HepG2 (cell line): ENCODE results near the gene LATS1. TPM values are rescaled to one million over a fixed set of nuclear protein-coding genes. Genes with fewer than 3 reads are reported as not detected.

ENCODE experiments used
- CEBPB ChIP-seq: IDR thresholded peaks from 2 replicates; pipeline ENCODE4 v1.6.1; 2011; ENCODE audit warnings: low read depth, low read length, improper control_type of control experiment, borderline replicate concordance
- CREB1 ChIP-seq, 2 experiments: fragments of 450-650 bp in 1 of 2; IDR thresholded peaks; 2 replicates each; pipeline ENCODE4 v1.6.1; 2016 to 2017; ENCODE audit warnings: control low read depth in 1 of 2, mild to moderate bottlenecking in 1 of 2, missing compliant biosample characterization in 1 of 2, missing genetic modification characterization in 1 of 2
- DR1 ChIP-seq: sonication (generic); formaldehyde crosslinking; IDR thresholded peaks from 2 replicates; pipeline ENCODE4 v1.8.0; 2021; ENCODE audit warnings: mild to moderate bottlenecking, missing genetic modification reagents, inconsistent platforms
- GFI1 ChIP-seq: sonication (generic); formaldehyde crosslinking; IDR thresholded peaks from 2 replicates; pipeline ENCODE4 v1.5.0; 2020; ENCODE audit warnings: missing genetic modification reagents, mild to moderate bottlenecking, borderline replicate concordance
- HNRNPLL ChIP-seq: fragments of 200-400 bp; formaldehyde crosslinking; IDR thresholded peaks from 2 replicates; pipeline ENCODE4 v1.6.1; 2017; ENCODE audit warnings: mild to moderate bottlenecking, low read depth, low read length; ENCODE audit not compliant: poor library complexity, severe bottlenecking
- KDM1A ChIP-seq: IDR thresholded peaks from 2 replicates; pipeline ENCODE4 v1.6.1; 2016; ENCODE audit warnings: missing compliant biosample characterization
- PCBP2 ChIP-seq: fragments of 200-400 bp; formaldehyde crosslinking; optimal IDR thresholded peaks from 2 replicates; pipeline ENCODE3; 2018; ENCODE audit warnings: low read length, low read depth; ENCODE audit not compliant: poor library complexity, severe bottlenecking
- RERE ChIP-seq: IDR thresholded peaks from 2 replicates; pipeline ENCODE4 v1.6.1; 2016; ENCODE audit warnings: low read depth, missing genetic modification reagents, missing compliant biosample characterization
- SALL1 ChIP-seq: sonication (generic); formaldehyde crosslinking; IDR thresholded peaks from 2 replicates; pipeline ENCODE4 v1.8.0; 2022; ENCODE audit warnings: mild to moderate bottlenecking, missing genetic modification reagents
- SUZ12 ChIP-seq: fragments of 150-350 bp; IDR thresholded peaks from 2 replicates; pipeline ENCODE4 v1.6.1; 2014; ENCODE audit warnings: low read depth, low read length
- ZNF124 ChIP-seq: sonication (generic); formaldehyde crosslinking; IDR thresholded peaks from 2 replicates; pipeline ENCODE4 v1.4.0; 2020; ENCODE audit warnings: missing genetic modification reagents
- ZNF501 ChIP-seq: sonication (generic); formaldehyde crosslinking; IDR thresholded peaks from 2 replicates; pipeline ENCODE4 v1.5.1; 2020; ENCODE audit warnings: mild to moderate bottlenecking, moderate library complexity, missing genetic modification reagents
- ZNF605 ChIP-seq: sonication (generic); formaldehyde crosslinking; IDR thresholded peaks from 2 replicates; pipeline ENCODE4 v1.8.0; 2022; ENCODE audit warnings: mild to moderate bottlenecking, missing genetic modification reagents
- ZXDC ChIP-seq: sonication (generic); formaldehyde crosslinking; IDR thresholded peaks from 2 replicates; pipeline ENCODE4 v1.5.0; 2020; ENCODE audit warnings: mild to moderate bottlenecking, missing genetic modification reagents
- polyA plus RNA-seq, 8 experiments: library from polyadenylated mRNA; depleted of rRNA in 3 of 8; stranded (reverse) in 7 of 8; unstranded in 1 of 8; fragments of >200 nt; fragmentation: Illumina TruSeq in 4 of 8; extraction: Trizol in 4 of 8; gene quantifications; 2 replicates each; pipeline versions ENCODE4 v1.2.1 to v1.2.3, GENCODE V29; 2011 to 2016; ENCODE audit warnings: low read depth in 4 of 8, missing spikeins in 1 of 8, mixed read lengths in 1 of 8; ENCODE audit not compliant: insufficient read depth in 1 of 8
- total RNA-seq, 5 experiments: library from RNA; depleted of rRNA; stranded (reverse); fragments of >200 nt; fragmentation: Illumina TruSeq; extraction: Trizol; gene quantifications; 2 replicates each; pipeline ENCODE4 v1.2.3, GENCODE V29; 2016; ENCODE audit warnings: low read depth in 1 of 5
- TF ChIP-seq, protein P1 (sequence below): sonication (generic); formaldehyde crosslinking; IDR thresholded peaks from 2 replicates; pipeline ENCODE4 v1.5.1; 2020; ENCODE audit warnings: missing genetic modification reagents, mild to moderate bottlenecking, borderline replicate concordance
- TF ChIP-seq, protein P2 (sequence below): IDR thresholded peaks from 2 replicates; pipeline ENCODE4 v1.6.1; 2016

The LATS1 gene
- total and polyA plus RNA-seq, 2 of the 13 experiments (the other 11 are each of a cell fraction or from before 2014, with no cell fraction given), result 9.9 to 12.6 TPM

GRCh38 chr6:149648148-149649145 is 69.5 kb downstream of the LATS1 start, which contains the start of gene KATNA1 (continued):
- TF ChIP-seq RERE, result peak; percentile 59; the same call in 1 of the 2 replicates
- TF ChIP-seq, protein P1, sequence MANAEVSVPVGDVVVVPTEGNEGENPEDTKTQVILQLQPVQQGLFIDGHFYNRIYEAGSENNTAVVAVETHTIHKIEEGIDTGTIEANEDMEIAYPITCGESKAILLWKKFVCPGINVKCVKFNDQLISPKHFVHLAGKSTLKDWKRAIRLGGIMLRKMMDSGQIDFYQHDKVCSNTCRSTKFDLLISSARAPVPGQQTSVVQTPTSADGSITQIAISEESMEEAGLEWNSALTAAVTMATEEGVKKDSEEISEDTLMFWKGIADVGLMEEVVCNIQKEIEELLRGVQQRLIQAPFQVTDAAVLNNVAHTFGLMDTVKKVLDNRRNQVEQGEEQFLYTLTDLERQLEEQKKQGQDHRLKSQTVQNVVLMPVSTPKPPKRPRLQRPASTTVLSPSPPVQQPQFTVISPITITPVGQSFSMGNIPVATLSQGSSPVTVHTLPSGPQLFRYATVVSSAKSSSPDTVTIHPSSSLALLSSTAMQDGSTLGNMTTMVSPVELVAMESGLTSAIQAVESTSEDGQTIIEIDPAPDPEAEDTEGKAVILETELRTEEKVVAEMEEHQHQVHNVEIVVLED (CRISPR knock-in tag), result peak; percentile 96
- TF ChIP-seq ZNF605 (CRISPR knock-in tag), result peak; percentile 100
- TF ChIP-seq ZNF124, result peak; percentile 92
- no peak for TF ChIP-seq SUZ12
- TF ChIP-seq GFI1 (CRISPR knock-in tag), result peak; percentile 88; the same call in 1 of the 2 replicates
- peak; percentile 99 for TF ChIP-seq ZNF501 (CRISPR knock-in tag)
- no peak for TF ChIP-seq PCBP2
- peak; percentile 94 for TF ChIP-seq DR1 (CRISPR knock-in tag)
- TF ChIP-seq CEBPB, result no peak
- TF ChIP-seq KDM1A (CRISPR knock-in tag), result no peak
- peak; percentile 91 for TF ChIP-seq HNRNPLL
- peak; percentile 65 for TF ChIP-seq CREB1 (IDR thresholded peaks at IDR 0.05)
- no peak; the same call in 1 of the 2 replicates for TF ChIP-seq CREB1 (CRISPR knock-in tag; IDR thresholded peaks at IDR 0.05)
- TF ChIP-seq, protein P2, sequence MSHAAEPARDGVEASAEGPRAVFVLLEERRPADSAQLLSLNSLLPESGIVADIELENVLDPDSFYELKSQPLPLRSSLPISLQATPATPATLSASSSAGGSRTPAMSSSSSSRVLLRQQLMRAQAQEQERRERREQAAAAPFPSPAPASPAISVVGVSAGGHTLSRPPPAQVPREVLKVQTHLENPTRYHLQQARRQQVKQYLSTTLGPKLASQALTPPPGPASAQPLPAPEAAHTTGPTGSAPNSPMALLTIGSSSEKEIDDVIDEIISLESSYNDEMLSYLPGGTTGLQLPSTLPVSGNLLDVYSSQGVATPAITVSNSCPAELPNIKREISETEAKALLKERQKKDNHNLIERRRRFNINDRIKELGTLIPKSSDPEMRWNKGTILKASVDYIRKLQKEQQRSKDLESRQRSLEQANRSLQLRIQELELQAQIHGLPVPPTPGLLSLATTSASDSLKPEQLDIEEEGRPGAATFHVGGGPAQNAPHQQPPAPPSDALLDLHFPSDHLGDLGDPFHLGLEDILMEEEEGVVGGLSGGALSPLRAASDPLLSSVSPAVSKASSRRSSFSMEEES (CRISPR knock-in tag), result peak; percentile 96
- TF ChIP-seq ZXDC (CRISPR knock-in tag), result peak; percentile 97
- TF ChIP-seq SALL1 (CRISPR knock-in tag), result peak; percentile 99
